ENCODE data around the gene TNFRSF14. TPM values are rescaled to one million over a fixed set of nuclear protein-coding genes. Genes with fewer than 3 reads are reported as not detected.

The TNFRSF14 gene
- total and polyA plus RNA-seq, 2 of the 13 experiments (the other 11 are each of a cell fraction or from before 2014, with no cell fraction given), result 11.9 to 49.9 TPM

DNA sequence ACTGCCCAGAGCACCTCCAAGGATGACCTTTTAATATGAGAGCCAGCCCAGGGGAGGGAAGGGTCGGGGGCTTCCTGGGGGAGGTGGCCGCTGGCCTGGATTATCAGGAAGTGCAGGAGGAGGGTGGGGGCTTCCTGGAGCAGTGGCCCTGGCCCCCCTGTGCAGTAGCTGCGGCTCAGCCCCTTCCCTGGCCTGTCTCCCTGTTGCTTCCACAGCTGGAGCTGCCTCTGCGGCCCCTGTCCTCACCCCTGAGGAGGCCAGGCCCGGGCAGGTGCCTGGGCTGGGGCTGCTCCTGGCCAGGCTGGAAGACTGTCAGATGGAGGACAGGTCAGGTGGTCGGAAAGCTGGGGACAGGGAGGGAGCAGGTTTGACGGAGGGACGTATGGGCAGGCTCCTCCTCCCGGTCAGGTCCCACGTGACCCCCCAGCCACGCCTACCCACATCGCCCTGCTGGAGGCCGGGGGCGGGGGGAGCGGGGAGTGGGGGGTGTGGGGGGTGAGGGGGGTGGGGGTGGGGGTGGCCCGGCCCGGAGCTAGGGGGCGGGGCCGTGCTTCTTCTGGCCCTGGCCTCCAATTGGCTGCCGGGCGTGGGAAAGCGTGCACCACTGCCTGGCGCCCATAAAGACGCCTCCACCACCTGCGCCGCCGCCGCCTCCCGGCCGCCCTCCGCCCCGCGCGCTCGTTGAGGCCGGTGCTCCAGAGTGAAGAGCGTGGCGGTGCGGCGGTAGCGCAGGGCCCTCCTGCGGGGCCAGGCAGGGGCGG lies 10.2 kb upstream of the TNFRSF14 start (continued):
- TF ChIP-seq ZBTB8A (CRISPR knock-in tag; IDR thresholded peaks at IDR 0.05; ENCODE audit: borderline replicate concordance, low read depth) (no peak), ZNF296 (CRISPR knock-in tag; conservative IDR thresholded peaks at IDR 0.05) (no peak), ZNF605 (CRISPR knock-in tag; IDR thresholded peaks at IDR 0.05) (no peak), PTBP1 (IDR thresholded peaks at IDR 0.05; ENCODE audit: low read depth, low read length, poor library complexity, severe bottlenecking) (no peak), FOXC1 (CRISPR knock-in tag; IDR thresholded peaks at IDR 0.05; ENCODE audit: borderline replicate concordance) (peak; percentile 38; the same call in 1 of the 2 replicates), ZZZ3 (CRISPR knock-in tag; IDR thresholded peaks at IDR 0.05; ENCODE audit: borderline replicate concordance) (no peak), ZNF543 (CRISPR knock-in tag; IDR thresholded peaks at IDR 0.05) (no peak), FLYWCH1 (CRISPR knock-in tag; IDR thresholded peaks at IDR 0.05) (no peak), CHD4 (IDR thresholded peaks at IDR 0.05; ENCODE audit: borderline replicate concordance, low read length) (no peak), KAT7 (CRISPR knock-in tag; IDR thresholded peaks at IDR 0.05; ENCODE audit: borderline replicate concordance) (0 out of 2 replicates have a peak, but pooled peaks have one; percentile 20), PRPF4 (IDR thresholded peaks at IDR 0.05; ENCODE audit: low read depth, low read length, poor library complexity, severe bottlenecking) (no peak)
- TF ChIP-seq, protein P1, sequence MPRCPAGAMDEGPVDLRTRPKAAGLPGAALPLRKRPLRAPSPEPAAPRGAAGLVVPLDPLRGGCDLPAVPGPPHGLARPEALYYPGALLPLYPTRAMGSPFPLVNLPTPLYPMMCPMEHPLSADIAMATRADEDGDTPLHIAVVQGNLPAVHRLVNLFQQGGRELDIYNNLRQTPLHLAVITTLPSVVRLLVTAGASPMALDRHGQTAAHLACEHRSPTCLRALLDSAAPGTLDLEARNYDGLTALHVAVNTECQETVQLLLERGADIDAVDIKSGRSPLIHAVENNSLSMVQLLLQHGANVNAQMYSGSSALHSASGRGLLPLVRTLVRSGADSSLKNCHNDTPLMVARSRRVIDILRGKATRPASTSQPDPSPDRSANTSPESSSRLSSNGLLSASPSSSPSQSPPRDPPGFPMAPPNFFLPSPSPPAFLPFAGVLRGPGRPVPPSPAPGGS (CRISPR knock-in tag; IDR thresholded peaks at IDR 0.05), result no peak
- TF ChIP-seq, protein P2, sequence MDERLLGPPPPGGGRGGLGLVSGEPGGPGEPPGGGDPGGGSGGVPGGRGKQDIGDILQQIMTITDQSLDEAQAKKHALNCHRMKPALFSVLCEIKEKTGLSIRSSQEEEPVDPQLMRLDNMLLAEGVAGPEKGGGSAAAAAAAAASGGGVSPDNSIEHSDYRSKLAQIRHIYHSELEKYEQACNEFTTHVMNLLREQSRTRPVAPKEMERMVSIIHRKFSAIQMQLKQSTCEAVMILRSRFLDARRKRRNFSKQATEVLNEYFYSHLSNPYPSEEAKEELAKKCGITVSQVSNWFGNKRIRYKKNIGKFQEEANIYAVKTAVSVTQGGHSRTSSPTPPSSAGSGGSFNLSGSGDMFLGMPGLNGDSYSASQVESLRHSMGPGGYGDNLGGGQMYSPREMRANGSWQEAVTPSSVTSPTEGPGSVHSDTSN (CRISPR knock-in tag; IDR thresholded peaks at IDR 0.05), result no peak
- TF ChIP-seq, protein P3, sequence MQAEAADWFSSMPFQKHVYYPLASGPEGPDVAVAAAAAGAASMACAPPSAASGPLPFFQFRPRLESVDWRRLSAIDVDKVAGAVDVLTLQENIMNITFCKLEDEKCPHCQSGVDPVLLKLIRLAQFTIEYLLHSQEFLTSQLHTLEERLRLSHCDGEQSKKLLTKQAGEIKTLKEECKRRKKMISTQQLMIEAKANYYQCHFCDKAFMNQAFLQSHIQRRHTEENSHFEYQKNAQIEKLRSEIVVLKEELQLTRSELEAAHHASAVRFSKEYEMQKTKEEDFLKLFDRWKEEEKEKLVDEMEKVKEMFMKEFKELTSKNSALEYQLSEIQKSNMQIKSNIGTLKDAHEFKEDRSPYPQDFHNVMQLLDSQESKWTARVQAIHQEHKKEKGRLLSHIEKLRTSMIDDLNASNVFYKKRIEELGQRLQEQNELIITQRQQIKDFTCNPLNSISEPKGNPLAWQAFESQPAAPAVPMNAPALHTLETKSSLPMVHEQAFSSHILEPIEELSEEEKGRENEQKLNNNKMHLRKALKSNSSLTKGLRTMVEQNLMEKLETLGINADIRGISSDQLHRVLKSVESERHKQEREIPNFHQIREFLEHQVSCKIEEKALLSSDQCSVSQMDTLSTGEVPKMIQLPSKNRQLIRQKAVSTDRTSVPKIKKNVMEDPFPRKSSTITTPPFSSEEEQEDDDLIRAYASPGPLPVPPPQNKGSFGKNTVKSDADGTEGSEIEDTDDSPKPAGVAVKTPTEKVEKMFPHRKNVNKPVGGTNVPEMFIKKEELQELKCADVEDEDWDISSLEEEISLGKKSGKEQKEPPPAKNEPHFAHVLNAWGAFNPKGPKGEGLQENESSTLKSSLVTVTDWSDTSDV (CRISPR knock-in tag; IDR thresholded peaks at IDR 0.05), result 0 out of 2 replicates have a peak, but pooled peaks have one; percentile 27
- TF ChIP-seq, protein P4, sequence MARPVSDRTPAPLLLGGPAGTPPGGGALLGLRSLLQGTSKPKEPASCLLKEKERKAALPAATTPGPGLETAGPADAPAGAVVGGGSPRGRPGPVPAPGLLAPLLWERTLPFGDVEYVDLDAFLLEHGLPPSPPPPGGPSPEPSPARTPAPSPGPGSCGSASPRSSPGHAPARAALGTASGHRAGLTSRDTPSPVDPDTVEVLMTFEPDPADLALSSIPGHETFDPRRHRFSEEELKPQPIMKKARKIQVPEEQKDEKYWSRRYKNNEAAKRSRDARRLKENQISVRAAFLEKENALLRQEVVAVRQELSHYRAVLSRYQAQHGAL (CRISPR knock-in tag; IDR thresholded peaks at IDR 0.05; ENCODE audit: not compliant biosample characterization), result no peak
- TF ChIP-seq, protein P5, sequence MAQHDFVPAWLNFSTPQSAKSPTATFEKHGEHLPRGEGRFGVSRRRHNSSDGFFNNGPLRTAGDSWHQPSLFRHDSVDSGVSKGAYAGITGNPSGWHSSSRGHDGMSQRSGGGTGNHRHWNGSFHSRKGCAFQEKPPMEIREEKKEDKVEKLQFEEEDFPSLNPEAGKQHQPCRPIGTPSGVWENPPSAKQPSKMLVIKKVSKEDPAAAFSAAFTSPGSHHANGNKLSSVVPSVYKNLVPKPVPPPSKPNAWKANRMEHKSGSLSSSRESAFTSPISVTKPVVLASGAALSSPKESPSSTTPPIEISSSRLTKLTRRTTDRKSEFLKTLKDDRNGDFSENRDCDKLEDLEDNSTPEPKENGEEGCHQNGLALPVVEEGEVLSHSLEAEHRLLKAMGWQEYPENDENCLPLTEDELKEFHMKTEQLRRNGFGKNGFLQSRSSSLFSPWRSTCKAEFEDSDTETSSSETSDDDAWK (CRISPR knock-in tag; IDR thresholded peaks at IDR 0.05), result no peak
- TF ChIP-seq, protein P6, sequence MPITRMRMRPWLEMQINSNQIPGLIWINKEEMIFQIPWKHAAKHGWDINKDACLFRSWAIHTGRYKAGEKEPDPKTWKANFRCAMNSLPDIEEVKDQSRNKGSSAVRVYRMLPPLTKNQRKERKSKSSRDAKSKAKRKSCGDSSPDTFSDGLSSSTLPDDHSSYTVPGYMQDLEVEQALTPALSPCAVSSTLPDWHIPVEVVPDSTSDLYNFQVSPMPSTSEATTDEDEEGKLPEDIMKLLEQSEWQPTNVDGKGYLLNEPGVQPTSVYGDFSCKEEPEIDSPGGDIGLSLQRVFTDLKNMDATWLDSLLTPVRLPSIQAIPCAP (CRISPR knock-in tag; IDR thresholded peaks at IDR 0.05; ENCODE audit: low read depth), result no peak

Data from HepG2 (cell line).